Endothelial cell (in vitro differentiated cells): ENCODE measurements around the gene DHCR7. TPM values are rescaled to one million over a fixed set of nuclear protein-coding genes. Genes with fewer than 3 reads are reported as not detected.

Experiments
- DNase-seq: peaks from one replicate; pipeline ENCODE4 v3.0.0; 2021; ENCODE audit warnings: low spot score
- H3K27ac Mint-ChIP-seq: one replicate; pipeline ENCODE4 v1.8.0; 2021; ENCODE audit warnings: mixed read lengths, inconsistent platforms; ENCODE audit not compliant: unreplicated experiment
- H3K27me3 Mint-ChIP-seq: one replicate; pipeline ENCODE4 v1.8.0; 2021; ENCODE audit warnings: mild to moderate bottlenecking, moderate library complexity, mixed read lengths, inconsistent platforms; ENCODE audit not compliant: unreplicated experiment
- H3K36me3 Mint-ChIP-seq: one replicate; pipeline ENCODE4 v1.8.0; 2021; ENCODE audit warnings: mild to moderate bottlenecking, low read depth, mixed read lengths, inconsistent platforms; ENCODE audit not compliant: unreplicated experiment
- H3K4me1 Mint-ChIP-seq: one replicate; pipeline ENCODE4 v1.8.0; 2021; ENCODE audit warnings: mild to moderate bottlenecking, mixed read lengths, inconsistent platforms; ENCODE audit not compliant: unreplicated experiment
- H3K4me3 Mint-ChIP-seq: one replicate; pipeline ENCODE4 v1.8.0; 2021; ENCODE audit warnings: mild to moderate bottlenecking, mixed read lengths, inconsistent platforms; ENCODE audit not compliant: unreplicated experiment
- H3K9me3 Mint-ChIP-seq: one replicate; pipeline ENCODE4 v1.8.0; 2021; ENCODE audit warnings: mixed read lengths, inconsistent platforms; ENCODE audit not compliant: unreplicated experiment
- total RNA-seq: library from RNA; stranded (reverse); fragmentation: NEBNext Ultra II Directional; extraction: Animal tissue kit (Norgen Biotek cat#: 25700); gene quantifications from one replicate; pipeline ENCODE4 v1.2.1, GENCODE V29; 2021; ENCODE audit not compliant: unreplicated experiment
- TF ChIP-seq, protein P1 (sequence below): fragments of 200-600 bp; sonication (generic); IDR thresholded peaks from one replicate; pipeline ENCODE4 v1.5.0; 2021; ENCODE audit warnings: antibody characterized with exemption; ENCODE audit not compliant: unreplicated experiment

Gene DHCR7
- total RNA-seq, 1 donor from 2014 or later = 130 TPM

DNA sequence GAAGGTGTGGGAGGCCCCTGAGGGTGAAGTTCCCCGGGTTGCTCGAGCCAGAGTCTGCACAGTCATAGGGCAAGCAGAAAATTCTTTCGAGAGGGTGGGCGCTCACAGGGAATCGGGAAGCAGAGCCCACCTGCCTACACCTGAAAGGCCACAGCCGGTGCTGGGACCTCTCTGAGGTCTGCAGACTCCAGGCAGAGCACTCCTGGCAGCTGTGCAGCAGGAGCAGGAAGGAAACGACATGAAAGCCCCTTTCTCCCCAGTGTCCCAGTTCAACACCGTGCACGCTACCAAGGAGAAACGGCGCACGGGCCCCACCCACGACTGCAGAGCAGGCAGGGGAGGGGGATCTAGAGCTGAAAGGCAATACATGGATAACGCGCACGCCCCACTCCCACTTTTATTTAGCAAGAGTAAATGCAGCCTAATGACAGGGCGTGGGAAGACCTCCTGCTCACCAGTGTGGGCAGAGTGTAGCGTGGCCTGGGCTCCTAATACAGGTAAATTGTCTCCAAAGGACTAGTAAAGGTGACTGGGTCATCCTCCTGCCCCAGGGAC, 13.5 kb downstream of the DHCR7 start:
- DNase-seq = no peak
- Mint-ChIP-seq H3K27ac (no peak overlapping the region), H3K9me3 (no peaks in the 10 kb centered on the region), H3K36me3 (peaks cover 15% of the 10 kb centered on the region), H3K4me3 (no peak overlapping the region), H3K4me1 (no peaks in the 10 kb centered on the region), H3K27me3 (no peaks in the 10 kb centered on the region)
- TF ChIP-seq, protein P1, sequence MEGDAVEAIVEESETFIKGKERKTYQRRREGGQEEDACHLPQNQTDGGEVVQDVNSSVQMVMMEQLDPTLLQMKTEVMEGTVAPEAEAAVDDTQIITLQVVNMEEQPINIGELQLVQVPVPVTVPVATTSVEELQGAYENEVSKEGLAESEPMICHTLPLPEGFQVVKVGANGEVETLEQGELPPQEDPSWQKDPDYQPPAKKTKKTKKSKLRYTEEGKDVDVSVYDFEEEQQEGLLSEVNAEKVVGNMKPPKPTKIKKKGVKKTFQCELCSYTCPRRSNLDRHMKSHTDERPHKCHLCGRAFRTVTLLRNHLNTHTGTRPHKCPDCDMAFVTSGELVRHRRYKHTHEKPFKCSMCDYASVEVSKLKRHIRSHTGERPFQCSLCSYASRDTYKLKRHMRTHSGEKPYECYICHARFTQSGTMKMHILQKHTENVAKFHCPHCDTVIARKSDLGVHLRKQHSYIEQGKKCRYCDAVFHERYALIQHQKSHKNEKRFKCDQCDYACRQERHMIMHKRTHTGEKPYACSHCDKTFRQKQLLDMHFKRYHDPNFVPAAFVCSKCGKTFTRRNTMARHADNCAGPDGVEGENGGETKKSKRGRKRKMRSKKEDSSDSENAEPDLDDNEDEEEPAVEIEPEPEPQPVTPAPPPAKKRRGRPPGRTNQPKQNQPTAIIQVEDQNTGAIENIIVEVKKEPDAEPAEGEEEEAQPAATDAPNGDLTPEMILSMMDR = no peak

GRCh38 chr11:71433648-71434450, 14.3 kb downstream of the DHCR7 start:
- H3K36me3 Mint-ChIP-seq = peaks cover 20% of the 10 kb centered on the region
- no peak overlapping the region for H3K27ac Mint-ChIP-seq
- DNase-seq = no peak
- H3K27me3 Mint-ChIP-seq = peaks cover 2% of the 10 kb centered on the region
- TF ChIP-seq, protein P1 = no peak
- no peaks in the 10 kb centered on the region for H3K4me1 Mint-ChIP-seq
- no peaks in the 10 kb centered on the region for H3K9me3 Mint-ChIP-seq
- H3K4me3 Mint-ChIP-seq = no peak overlapping the region

DNA sequence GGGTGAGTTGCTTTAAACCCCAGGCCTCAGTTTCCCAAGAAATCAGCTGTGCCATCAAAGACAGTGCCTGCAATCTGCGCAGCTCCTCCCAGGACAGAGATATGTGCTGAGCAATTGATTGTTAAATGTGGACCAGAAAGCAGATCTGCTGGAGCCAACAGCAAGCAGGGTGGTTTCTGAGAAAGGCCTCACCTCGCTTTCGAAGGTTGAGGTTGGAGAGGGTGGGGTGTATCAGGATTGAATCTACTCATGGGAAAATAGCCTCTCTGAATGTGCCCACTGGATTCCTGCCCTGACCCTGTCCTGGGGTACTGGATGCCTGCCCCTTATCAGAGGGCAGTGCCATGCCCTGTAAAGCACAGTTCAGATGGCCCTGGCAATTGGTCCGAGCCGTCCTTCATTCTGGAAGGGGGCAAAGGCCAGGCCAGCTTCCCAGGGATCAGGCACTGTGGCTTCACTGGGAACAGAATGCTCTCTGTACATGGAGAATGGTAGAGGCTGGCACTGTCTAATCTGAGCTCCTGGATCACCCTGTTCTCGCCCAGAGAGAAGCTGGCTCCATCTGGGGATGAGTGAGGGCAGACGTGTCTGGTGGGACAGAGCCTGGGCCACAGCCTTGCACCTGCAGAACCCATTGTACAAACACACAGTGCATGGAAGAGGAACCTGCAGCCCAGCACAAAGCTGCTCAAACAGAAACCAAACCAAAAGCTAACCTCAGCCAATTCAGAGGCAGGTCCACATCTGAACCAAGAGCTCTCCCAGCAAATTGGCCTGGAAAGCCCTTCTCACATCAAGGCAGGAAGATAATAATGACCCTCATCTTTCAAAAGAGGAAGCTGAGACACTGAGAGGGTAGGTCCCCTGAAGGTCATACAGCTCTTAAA, 15.2 kb downstream of the DHCR7 start:
- Mint-ChIP-seq H3K4me1 (no peaks in the 10 kb centered on the region), H3K27me3 (peaks cover 2% of the 10 kb centered on the region), H3K36me3 (peaks cover 20% of the 10 kb centered on the region), H3K4me3 (no peak overlapping the region), H3K27ac (no peak overlapping the region), H3K9me3 (no peaks in the 10 kb centered on the region)
- TF ChIP-seq, protein P1 = no peak
- DNase-seq = no peak

DNA sequence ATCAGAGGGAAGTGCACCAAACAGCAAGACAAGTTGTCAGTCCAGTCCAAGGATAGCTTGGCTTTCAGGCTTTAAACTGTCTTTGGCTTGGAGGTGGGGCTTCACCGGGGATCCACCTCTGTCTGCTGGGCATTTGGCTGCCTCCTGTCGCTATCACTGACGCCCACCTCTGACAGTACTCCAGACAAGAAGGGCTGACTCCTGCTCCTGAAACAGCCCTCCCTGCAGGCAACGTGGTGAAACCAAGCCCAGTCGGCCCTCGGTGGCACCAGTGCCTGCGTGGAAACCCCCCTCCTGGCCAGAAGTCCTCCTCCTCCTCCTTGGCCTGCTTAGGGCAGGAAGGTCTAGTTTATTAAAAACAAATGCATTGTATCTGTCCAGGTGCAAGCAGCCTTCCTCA, 16.9 kb downstream of the DHCR7 start:
- Mint-ChIP-seq H3K36me3 (peaks cover 20% of the 10 kb centered on the region), H3K4me3 (peak overlapping the region; percentile 47), H3K9me3 (no peaks in the 10 kb centered on the region), H3K27ac (no peak overlapping the region), H3K27me3 (peaks cover 2% of the 10 kb centered on the region), H3K4me1 (no peaks in the 10 kb centered on the region)
- TF ChIP-seq, protein P1 = no peak
- no peak for DNase-seq
